K562 (cell line): Measurements from ENCODE around the gene RBMX2. TPM values are rescaled to one million over a fixed set of nuclear protein-coding genes. Genes with fewer than 3 reads are reported as not detected.

Source experiments
- AFF1 ChIP-seq, 2 experiments: fragments of 450-650 bp; IDR thresholded peaks; 2 replicates each; pipeline ENCODE4 v1.6.1; 2018; ENCODE audit warnings: mild to moderate bottlenecking in 2 of 2, low read depth in 1 of 2; ENCODE audit not compliant: partially characterized antibody in 2 of 2
- BACH1 ChIP-seq: fragments of 200-800 bp; sonication (Bioruptor generic); IDR thresholded peaks from 2 replicates; pipeline ENCODE4 v1.6.1; 2016; ENCODE audit warnings: missing genetic modification characterization, missing compliant biosample characterization
- CHD1 ChIP-seq: fragments of 200-600 bp; sonication (generic); IDR thresholded peaks from one replicate; pipeline ENCODE4 v1.6.1; 2012; ENCODE audit warnings: mild to moderate bottlenecking, moderate library complexity, low read length, inconsistent platforms
- DIDO1 ChIP-seq: fragments of 450-650 bp; IDR thresholded peaks from 2 replicates; pipeline ENCODE4 v1.6.1; 2016; ENCODE audit warnings: low read depth, missing biosample characterization, missing genetic modification characterization
- ESRRA ChIP-seq: fragments of 450-650 bp; IDR thresholded peaks from 2 replicates; pipeline ENCODE4 v1.6.1; 2014; ENCODE audit warnings: low read depth, mild to moderate bottlenecking, moderate library complexity, borderline replicate concordance
- FIP1L1 ChIP-seq: fragments of 200-400 bp; formaldehyde crosslinking; IDR thresholded peaks from 2 replicates; pipeline ENCODE4 v1.6.1; 2018; ENCODE audit warnings: mild to moderate bottlenecking, low read depth, low read length; ENCODE audit not compliant: poor library complexity, severe bottlenecking
- GMEB1 ChIP-seq: fragments of 250-450 bp; sonication (Bioruptor Pico); IDR thresholded peaks from 2 replicates; pipeline ENCODE4 v1.4.0; 2020; ENCODE audit warnings: mild to moderate bottlenecking
- HNRNPLL ChIP-seq: fragments of 200-400 bp; formaldehyde crosslinking; IDR thresholded peaks from 2 replicates; pipeline ENCODE4 v1.6.1; 2017; ENCODE audit warnings: low read length, low read depth, mild to moderate bottlenecking; ENCODE audit not compliant: poor library complexity, severe bottlenecking
- KDM5B ChIP-seq: fragments of 200-600 bp; sonication (generic); IDR thresholded peaks from 2 replicates; pipeline ENCODE4 v1.6.1; 2012; ENCODE audit warnings: low read depth, mild to moderate bottlenecking, moderate library complexity, low read length, control low read depth, inconsistent platforms; ENCODE audit not compliant: insufficient replicate concordance
- KLF16 ChIP-seq: IDR thresholded peaks from 2 replicates; pipeline ENCODE4 v1.6.1; 2016; ENCODE audit warnings: antibody characterized with exemption
- MYBL2 ChIP-seq, 2 experiments: fragments of 450-650 bp in 1 of 2; sonication (generic) in 1 of 2; formaldehyde crosslinking in 1 of 2; IDR thresholded peaks; 2 replicates each; pipeline versions ENCODE4 v1.6.1 to v1.8.1; 2017 to 2022; ENCODE audit warnings: borderline replicate concordance in 1 of 2, inconsistent platforms in 1 of 2, low read depth in 1 of 2, mild to moderate bottlenecking in 1 of 2, missing genetic modification reagents in 1 of 2, moderate library complexity in 1 of 2
- NCOA6 ChIP-seq: fragments of 450-650 bp; IDR thresholded peaks from 2 replicates; pipeline ENCODE4 v1.6.1; 2017; ENCODE audit warnings: mild to moderate bottlenecking
- SMARCB1 ChIP-seq: IDR thresholded peaks from 2 replicates; pipeline ENCODE4 v1.6.1; 2011; ENCODE audit warnings: improper control_type of control experiment, low read depth; ENCODE audit not compliant: insufficient read length
- THAP12 ChIP-seq: fragments of 250-450 bp; sonication (Bioruptor Pico); IDR thresholded peaks from 2 replicates; pipeline ENCODE4 v1.9.0; 2021; ENCODE audit warnings: mild to moderate bottlenecking, inconsistent platforms
- TRIM28 ChIP-seq: fragments of 450-650 bp; IDR thresholded peaks from 2 replicates; pipeline ENCODE4 v1.6.1; 2017
- USF1 ChIP-seq: sonication (generic); formaldehyde crosslinking; IDR thresholded peaks from 2 replicates; pipeline ENCODE4 v1.9.0; 2022; ENCODE audit warnings: mild to moderate bottlenecking, missing genetic modification reagents
- YBX1 ChIP-seq: fragments of 450-650 bp; IDR thresholded peaks from 2 replicates; pipeline ENCODE4 v1.7.1; 2016; ENCODE audit warnings: mild to moderate bottlenecking
- ZNF3 ChIP-seq: fragments of 250-450 bp; sonication (Bioruptor Pico); IDR thresholded peaks from 2 replicates; pipeline ENCODE4 v1.5.0; 2021; ENCODE audit warnings: mild to moderate bottlenecking, moderate library complexity
- polyA plus RNA-seq, 8 experiments: library from polyadenylated mRNA; depleted of rRNA in 4 of 8; stranded (reverse) in 5 of 8; unstranded in 3 of 8; fragments of >200 nt; fragmentation: Nextera tagmentation in 2 of 8; fragmentation: Illumina TruSeq in 1 of 8; extraction: Ambion mirVana in 2 of 8; extraction: Trizol in 1 of 8; gene quantifications; 2 replicates each; pipeline versions ENCODE4 v1.2.1 to v1.2.3, GENCODE V29; 2011 to 2014; ENCODE audit warnings: inconsistent platforms in 1 of 8, missing spikeins in 1 of 8
- total RNA-seq, 7 experiments: library from RNA; depleted of rRNA in 6 of 7; stranded (reverse); fragments of >200 nt in 6 of 7; fragmentation: Illumina TruSeq in 2 of 7; extraction: Trizol in 2 of 7; gene quantifications; 2 replicates each; pipeline versions ENCODE4 v1.2.1 to v1.2.3, GENCODE V29; 2011 to 2021; ENCODE audit warnings: low replicate concordance in 1 of 7

Gene RBMX2
- total and polyA plus RNA-seq, 9 of the 15 experiments (the other 6 are each of a cell fraction or from before 2014, with no cell fraction given) = 27.2 to 62.5 (median 54.1) TPM

- 0 out of 2 replicates have a peak, but pooled peaks have one; percentile 47 for TF ChIP-seq THAP12 (CRISPR knock-in tag)
- peak; percentile 35; the same call in 1 of the 2 replicates for TF ChIP-seq ESRRA
- no peak for TF ChIP-seq USF1
- no peak for TF ChIP-seq SMARCB1
- peak; percentile 76 for TF ChIP-seq GMEB1 (CRISPR knock-in tag)
- no peak for TF ChIP-seq MYBL2 (IDR thresholded peaks at IDR 0.05; ENCODE audit: low read depth)
- TF ChIP-seq MYBL2 (CRISPR knock-in tag; IDR thresholded peaks at IDR 0.05; ENCODE audit: borderline replicate concordance) = no peak
- TF ChIP-seq KLF16 = no peak
- TF ChIP-seq AFF1 (IDR thresholded peaks at IDR 0.05; ENCODE audit: low read depth in 1 of 2, partially characterized antibody in 2 of 2) = no peak
- no peak for TF ChIP-seq BACH1 (tag)
- TF ChIP-seq YBX1 = no peak
- TF ChIP-seq NCOA6 = no peak
- TF ChIP-seq DIDO1 (tag) = no peak
- TF ChIP-seq FIP1L1 = no peak
- no peak for TF ChIP-seq CHD1
- TF ChIP-seq ZNF3 (CRISPR knock-in tag) = no peak
- no peak for TF ChIP-seq TRIM28
- TF ChIP-seq KDM5B = peak; percentile 76
- TF ChIP-seq HNRNPLL = peak; percentile 35
These were observed at the start of gene RBMX2 (continued) for GRCh38 chrX:130401415-130402207.
